HCT116 (cell line): ENCODE data around the gene STK40. TPM values are rescaled to one million over a fixed set of nuclear protein-coding genes. Genes with fewer than 3 reads are reported as not detected.

Experiments used
- ATAC-seq: fragments of 200-7000 bp; cut with Tn5 transposase; 2 replicates; pipeline ENCODE4 v1.9.1; 2020; ENCODE audit warnings: mild to moderate bottlenecking, moderate library complexity
- BruUV-seq: library from RNA; stranded (reverse); fragments of 400-500 nt; replicated peaks from 2 replicates; lab custom pipeline; 2021; lab: Mats Ljungman, UMichigan
- CTCF ChIA-PET: fragments of 300-600 bp; sonication (Branson Sonifier 250); formaldehyde crosslinking; loops from one replicate; lab custom pipeline; 2021; ENCODE audit warnings: antibody characterized with exemption; lab: Charles Lee
- POLR2A ChIA-PET: fragments of 300-600, 350-600 bp; sonication (Branson Sonifier 250); formaldehyde crosslinking; loops from one replicate; lab custom pipeline; 2021; ENCODE audit warnings: antibody characterized with exemption; lab: Charles Lee
- RAD21 ChIA-PET, 2 experiments: fragments of 300-600 bp; sonication (Branson Sonifier 250); formaldehyde crosslinking; loops; one replicate each; lab custom pipeline; 2023; ENCODE audit warnings: low total read pairs in 2 of 2; ENCODE audit not compliant: uncharacterized antibody in 2 of 2, unreplicated experiment in 2 of 2, low non-redundant PET in 1 of 2; lab: Charles Lee
- DNase-seq: peaks from one replicate; pipeline ENCODE4 v3.0.0-alpha.2; 2010; ENCODE audit warnings: low read depth, low spot score
- H2AFZ ChIP-seq: fragments of 200-600 bp; shearing (Covaris generic), sonication (generic); 2 replicates; pipeline ENCODE4 v1.6.1; 2017; ENCODE audit warnings: low read depth, mixed run types, mixed read lengths, antibody characterized with exemption, low read length; ENCODE audit not compliant: poor library complexity, severe bottlenecking
- H3K27ac ChIP-seq: 2 replicates; pipeline ENCODE4 v1.5.1; 2012; ENCODE audit warnings: low read depth, low read length
- H3K27me3 ChIP-seq: fragments of 200-600 bp; sonication (generic); 2 replicates; pipeline ENCODE4 v1.6.1; 2016; ENCODE audit warnings: mixed run types, low read length, mixed read lengths; ENCODE audit not compliant: insufficient read depth
- H3K36me3 ChIP-seq, 2 experiments: fragments of 200-500 bp in 1 of 2; fragments of 200-600 bp in 1 of 2; sonication (Bioruptor generic) in 1 of 2; sonication (generic) in 1 of 2; 2 replicates each; pipeline versions ENCODE4 v1.5.1 to v1.6.1; 2014 to 2016; ENCODE audit warnings: low read length in 2 of 2, inconsistent platforms in 1 of 2, mixed read lengths in 1 of 2, mixed run types in 1 of 2; ENCODE audit not compliant: insufficient read depth in 2 of 2, control insufficient read depth in 1 of 2
- H3K4me1 ChIP-seq, 2 experiments: fragments of 200-600 bp in 1 of 2; sonication (generic) in 1 of 2; 2 replicates each; pipeline versions ENCODE4 v1.5.1 to v1.6.1; 2012 to 2017; ENCODE audit warnings: low read length in 2 of 2, inconsistent platforms in 1 of 2, mild to moderate bottlenecking in 1 of 2, mixed read lengths in 1 of 2, mixed run types in 1 of 2, moderate library complexity in 1 of 2; ENCODE audit not compliant: insufficient read depth in 2 of 2, control insufficient read depth in 1 of 2
- H3K4me2 ChIP-seq: fragments of 200-600 bp; sonication (generic); 2 replicates; pipeline ENCODE4 v1.6.1; 2017; ENCODE audit warnings: mixed run types, low read length, mixed read lengths
- H3K4me3 ChIP-seq, 2 experiments: fragments of 200-600 bp in 1 of 2; sonication (generic) in 1 of 2; replicated peaks in 1 of 2; 2 replicates each; pipeline ENCODE4 v1.5.1; 2011 to 2016; ENCODE audit warnings: low read length in 2 of 2, control low read depth in 1 of 2, low read depth in 1 of 2, mild to moderate bottlenecking in 1 of 2, mixed read lengths in 1 of 2, mixed run types in 1 of 2
- H3K79me2 ChIP-seq: fragments of 200-600 bp; sonication (generic); 2 replicates; pipeline ENCODE4 v1.6.1; 2017; ENCODE audit warnings: mild to moderate bottlenecking, mixed run types, low read length, moderate library complexity, mixed read lengths; ENCODE audit not compliant: insufficient read depth
- H3K9ac ChIP-seq: fragments of 200-600 bp; sonication (generic); 2 replicates; pipeline ENCODE4 v1.6.1; 2016; ENCODE audit warnings: low read length, mixed read lengths
- H3K9me2 ChIP-seq: fragments of 200-600 bp; sonication (generic), shearing (Covaris generic); 2 replicates; pipeline ENCODE4 v1.6.1; 2017; ENCODE audit warnings: mixed run types, mild to moderate bottlenecking, moderate library complexity; ENCODE audit not compliant: insufficient read depth
- H3K9me3 ChIP-seq, 2 experiments: fragments of 200-500 bp in 1 of 2; fragments of 200-600 bp in 1 of 2; sonication (Bioruptor generic) in 1 of 2; sonication (generic) in 1 of 2; 2 replicates each; pipeline ENCODE4 v1.6.1; 2014 to 2017; ENCODE audit warnings: low read length in 2 of 2, mixed read lengths in 2 of 2, inconsistent platforms in 1 of 2, low read depth in 1 of 2, mild to moderate bottlenecking in 1 of 2, mixed run types in 1 of 2, moderate library complexity in 1 of 2; ENCODE audit not compliant: control insufficient read depth in 1 of 2, insufficient read depth in 1 of 2
- H4K20me1 ChIP-seq: fragments of 200-600 bp; sonication (generic), shearing (Covaris generic); 2 replicates; pipeline ENCODE4 v1.6.1; 2017; ENCODE audit warnings: mixed run types, mild to moderate bottlenecking, moderate library complexity; ENCODE audit not compliant: insufficient read depth
- CBX3 ChIP-seq: IDR thresholded peaks from 2 replicates; pipeline ENCODE4 v1.6.1; 2012; ENCODE audit warnings: low read depth
- EGR1 ChIP-seq: IDR thresholded peaks from 2 replicates; pipeline ENCODE4 v1.6.1; 2012; ENCODE audit warnings: low read depth
- ELF1 ChIP-seq: IDR thresholded peaks from 2 replicates; pipeline ENCODE4 v1.6.1; 2012; ENCODE audit warnings: low read depth, borderline replicate concordance
- POLR2A ChIP-seq: IDR thresholded peaks from 2 replicates; pipeline ENCODE4 v1.7.0; 2011; ENCODE audit warnings: borderline replicate concordance; ENCODE audit not compliant: insufficient read depth, insufficient read length; ENCODE audit errors: extremely low read depth
- POLR2AphosphoS5 ChIP-seq: IDR thresholded peaks from 2 replicates; pipeline ENCODE4 v1.6.1; 2011; ENCODE audit warnings: mild to moderate bottlenecking, low read depth, low read length, moderate library complexity
- YY1 ChIP-seq: IDR thresholded peaks from 2 replicates; pipeline ENCODE4 v1.6.1; 2011; ENCODE audit warnings: low read length, low read depth, moderate library complexity, mild to moderate bottlenecking; ENCODE audit not compliant: insufficient replicate concordance; ENCODE audit errors: extremely low read depth
- ZFX ChIP-seq: fragments of 450-650 bp; IDR thresholded peaks from 2 replicates; pipeline ENCODE4 v1.6.1; 2017
- intact Hi-C: fragments of 100-400 bp; cut with micrococcal nuclease; formaldehyde crosslinking; loops from 2 replicates; pipeline ENCODE4 v1.10.0; 2022
- total RNA-seq: library from RNA; stranded (reverse); gene quantifications from one replicate; pipeline ENCODE4 v1.2.1, GENCODE V29; 2021; ENCODE audit not compliant: unreplicated experiment
- TF ChIP-seq, protein P1 (sequence below): IDR thresholded peaks from 2 replicates; pipeline ENCODE4 v1.6.1; 2012; ENCODE audit warnings: low read depth
- TF ChIP-seq, protein P2 (sequence below), 3 experiments: fragments of 200-600 bp in 1 of 3; sonication (generic) in 1 of 3; IDR thresholded peaks in 2 of 3; conservative IDR thresholded peaks in 1 of 3; 2 replicates each; pipeline ENCODE4 v1.5.1; 2012 to 2017; ENCODE audit warnings: low read depth in 2 of 3, low read length in 2 of 3, antibody characterized with exemption in 1 of 3, borderline replicate concordance in 1 of 3, control low read depth in 1 of 3, mild to moderate bottlenecking in 1 of 3, mixed read lengths in 1 of 3, mixed run types in 1 of 3, moderate library complexity in 1 of 3; ENCODE audit not compliant: insufficient read depth in 1 of 3

STK40 gene
- total RNA-seq, 1 experiment from 2014 or later = 33.9 TPM

DNA sequence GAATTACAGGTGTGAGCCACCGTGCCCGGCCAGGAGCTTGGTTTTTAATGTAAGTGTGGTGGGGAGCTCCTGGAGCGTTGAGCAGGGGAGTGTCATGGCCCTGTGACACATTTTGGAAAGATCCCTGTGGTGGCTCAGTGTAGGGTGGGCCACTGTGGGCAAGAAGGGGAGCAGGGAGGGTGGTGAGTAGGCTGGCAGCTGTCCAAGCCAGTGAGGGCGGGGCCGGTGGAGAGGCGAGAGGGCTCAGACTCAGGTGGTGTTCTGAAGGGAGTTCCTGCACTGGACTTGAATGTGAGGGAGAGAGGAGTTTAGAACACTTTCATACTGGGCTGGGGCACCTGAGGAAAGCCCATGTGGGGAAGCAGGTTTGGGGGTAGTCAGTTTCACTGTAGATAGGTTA lies 59.2 kb downstream of the STK40 start (continued):
- TF ChIP-seq, protein P1, sequence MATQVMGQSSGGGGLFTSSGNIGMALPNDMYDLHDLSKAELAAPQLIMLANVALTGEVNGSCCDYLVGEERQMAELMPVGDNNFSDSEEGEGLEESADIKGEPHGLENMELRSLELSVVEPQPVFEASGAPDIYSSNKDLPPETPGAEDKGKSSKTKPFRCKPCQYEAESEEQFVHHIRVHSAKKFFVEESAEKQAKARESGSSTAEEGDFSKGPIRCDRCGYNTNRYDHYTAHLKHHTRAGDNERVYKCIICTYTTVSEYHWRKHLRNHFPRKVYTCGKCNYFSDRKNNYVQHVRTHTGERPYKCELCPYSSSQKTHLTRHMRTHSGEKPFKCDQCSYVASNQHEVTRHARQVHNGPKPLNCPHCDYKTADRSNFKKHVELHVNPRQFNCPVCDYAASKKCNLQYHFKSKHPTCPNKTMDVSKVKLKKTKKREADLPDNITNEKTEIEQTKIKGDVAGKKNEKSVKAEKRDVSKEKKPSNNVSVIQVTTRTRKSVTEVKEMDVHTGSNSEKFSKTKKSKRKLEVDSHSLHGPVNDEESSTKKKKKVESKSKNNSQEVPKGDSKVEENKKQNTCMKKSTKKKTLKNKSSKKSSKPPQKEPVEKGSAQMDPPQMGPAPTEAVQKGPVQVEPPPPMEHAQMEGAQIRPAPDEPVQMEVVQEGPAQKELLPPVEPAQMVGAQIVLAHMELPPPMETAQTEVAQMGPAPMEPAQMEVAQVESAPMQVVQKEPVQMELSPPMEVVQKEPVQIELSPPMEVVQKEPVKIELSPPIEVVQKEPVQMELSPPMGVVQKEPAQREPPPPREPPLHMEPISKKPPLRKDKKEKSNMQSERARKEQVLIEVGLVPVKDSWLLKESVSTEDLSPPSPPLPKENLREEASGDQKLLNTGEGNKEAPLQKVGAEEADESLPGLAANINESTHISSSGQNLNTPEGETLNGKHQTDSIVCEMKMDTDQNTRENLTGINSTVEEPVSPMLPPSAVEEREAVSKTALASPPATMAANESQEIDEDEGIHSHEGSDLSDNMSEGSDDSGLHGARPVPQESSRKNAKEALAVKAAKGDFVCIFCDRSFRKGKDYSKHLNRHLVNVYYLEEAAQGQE = no peak
- TF ChIP-seq EGR1 (no peak), YY1 (no peak), POLR2AphosphoS5 (no peak)
- TF ChIP-seq, protein P2, sequence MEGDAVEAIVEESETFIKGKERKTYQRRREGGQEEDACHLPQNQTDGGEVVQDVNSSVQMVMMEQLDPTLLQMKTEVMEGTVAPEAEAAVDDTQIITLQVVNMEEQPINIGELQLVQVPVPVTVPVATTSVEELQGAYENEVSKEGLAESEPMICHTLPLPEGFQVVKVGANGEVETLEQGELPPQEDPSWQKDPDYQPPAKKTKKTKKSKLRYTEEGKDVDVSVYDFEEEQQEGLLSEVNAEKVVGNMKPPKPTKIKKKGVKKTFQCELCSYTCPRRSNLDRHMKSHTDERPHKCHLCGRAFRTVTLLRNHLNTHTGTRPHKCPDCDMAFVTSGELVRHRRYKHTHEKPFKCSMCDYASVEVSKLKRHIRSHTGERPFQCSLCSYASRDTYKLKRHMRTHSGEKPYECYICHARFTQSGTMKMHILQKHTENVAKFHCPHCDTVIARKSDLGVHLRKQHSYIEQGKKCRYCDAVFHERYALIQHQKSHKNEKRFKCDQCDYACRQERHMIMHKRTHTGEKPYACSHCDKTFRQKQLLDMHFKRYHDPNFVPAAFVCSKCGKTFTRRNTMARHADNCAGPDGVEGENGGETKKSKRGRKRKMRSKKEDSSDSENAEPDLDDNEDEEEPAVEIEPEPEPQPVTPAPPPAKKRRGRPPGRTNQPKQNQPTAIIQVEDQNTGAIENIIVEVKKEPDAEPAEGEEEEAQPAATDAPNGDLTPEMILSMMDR (IDR thresholded peaks at IDR 0.05 in 2 of 3, conservative IDR thresholded peaks at IDR 0.05 in 1 of 3; ENCODE audit: borderline replicate concordance in 1 of 3, insufficient read depth in 1 of 3, low read depth in 2 of 3, low read length in 2 of 3) = no peak

DNA sequence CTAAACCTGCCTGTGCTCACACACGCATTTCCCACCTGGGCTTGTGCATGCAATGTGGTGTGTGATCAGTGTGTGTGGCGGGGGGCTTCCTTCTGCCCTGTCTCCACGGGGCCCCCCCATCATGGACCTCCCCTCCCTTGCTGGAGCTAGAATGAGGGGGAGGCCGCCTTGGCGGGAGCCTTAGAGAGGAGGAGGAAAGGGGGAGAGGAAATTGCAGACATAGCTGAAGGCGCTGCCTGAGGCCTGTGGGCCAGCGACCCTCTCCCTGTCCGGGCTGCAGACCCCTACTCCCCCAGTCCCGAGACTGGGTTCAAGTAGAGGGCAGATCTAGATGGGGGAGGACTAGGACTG lies 61.4 kb downstream of the STK40 start:
- H3K36me3 ChIP-seq = no peaks in the 10 kb centered on the region
- DNase-seq = no peak
- H3K27ac ChIP-seq = no peak overlapping the region; the same call in 1 of the 2 replicates
- TF ChIP-seq ZFX = no peak
- no peak for TF ChIP-seq ELF1
- no peak for TF ChIP-seq CBX3
- no peak for TF ChIP-seq EGR1
- no peak for TF ChIP-seq POLR2A
- no peaks in the 10 kb centered on the region for H3K9me3 ChIP-seq
- H3K4me2 ChIP-seq = peak overlapping the region; percentile 87
- H3K9ac ChIP-seq = no peak overlapping the region
- no peak for ATAC-seq
- no peaks in the 10 kb centered on the region for H4K20me1 ChIP-seq
- H3K4me1 ChIP-seq = peaks cover 26 to 72% of the 10 kb centered on the region in 2 experiments
- H2AFZ ChIP-seq = no peak overlapping the region
- peaks cover 11% of the 10 kb centered on the region; the same call in 1 of the 2 replicates for H3K79me2 ChIP-seq
- H3K4me3 ChIP-seq = no peak overlapping the region
- intact Hi-C loops = no loop called here
- H3K9me2 ChIP-seq = no peaks in the 10 kb centered on the region
- BruUV-seq = no TSS peak
- ChIA-PET POLR2A (interaction anchor here (0.7 kb wide), 1 partner anchor 150 kb away, joined by 6 read pairs; no protein-coding TSS in a partner anchor), CTCF (interaction anchor here (1.7 kb wide), 1 partner anchor 24 kb away, joined by 5 read pairs; no protein-coding TSS in a partner anchor), RAD21 (no interaction called here)
- no peaks in the 10 kb centered on the region for H3K27me3 ChIP-seq
